IMR-90 (cell line): ENCODE data around the gene TTLL8. TPM values are rescaled to one million over a fixed set of nuclear protein-coding genes. Genes with fewer than 3 reads are reported as not detected.
A peak's percentile ranks its signal among the peaks of the same experiment; 100 is the strongest.

ENCODE experiments used
- ATAC-seq: fragments of 200-7000 bp; cut with Tn5 transposase; 2 replicates; pipeline ENCODE4 v1.9.1; 2020; ENCODE audit warnings: low read depth, mild to moderate bottlenecking, moderate library complexity
- BruUV-seq: library from RNA; stranded (reverse); fragments of 400-500 nt; replicated peaks from 2 replicates; lab custom pipeline; 2021; lab: Mats Ljungman, UMichigan
- CTCF ChIA-PET: fragments of 300-600 bp; formaldehyde crosslinking; extraction: SDS; loops from one replicate; lab custom pipeline; 2021; ENCODE audit warnings: antibody characterized with exemption; lab: Yijun Ruan, JAX
- POLR2A ChIA-PET: fragments of 300-600 bp; sonication (Branson Sonifier 250); formaldehyde crosslinking; loops from one replicate; lab custom pipeline; 2022; ENCODE audit warnings: antibody characterized with exemption; ENCODE audit not compliant: unreplicated experiment; lab: Charles Lee
- DNase-seq: peaks from one replicate; pipeline ENCODE4 v3.0.0; 2013
- H2AFZ ChIP-seq: replicated peaks from 2 replicates; pipeline ENCODE3; 2013; ENCODE audit warnings: low read length, mild to moderate bottlenecking; ENCODE audit not compliant: poor library complexity
- H2AK5ac ChIP-seq: 2 replicates; pipeline ENCODE4 v1.6.1; 2013; ENCODE audit warnings: low read depth, low read length, inconsistent platforms
- H2AK9ac ChIP-seq: replicated peaks from 2 replicates; pipeline ENCODE3; 2013; ENCODE audit warnings: mild to moderate bottlenecking, low read depth, low read length, moderate library complexity; ENCODE audit not compliant: poor library complexity
- H2BK120ac ChIP-seq: 2 replicates; pipeline ENCODE4 v1.6.1; 2013; ENCODE audit warnings: low read depth, low read length, inconsistent platforms
- H2BK15ac ChIP-seq: 3 replicates; pipeline ENCODE4 v1.6.1; 2013; ENCODE audit warnings: low read depth, low read length, inconsistent platforms
- H2BK20ac ChIP-seq: 2 replicates; pipeline ENCODE4 v1.6.1; 2013; ENCODE audit warnings: low read depth, mild to moderate bottlenecking, inconsistent platforms, low read length, moderate library complexity
- H2BK5ac ChIP-seq: 2 replicates; pipeline ENCODE4 v1.6.1; 2013; ENCODE audit warnings: mild to moderate bottlenecking, low read depth, low read length, inconsistent platforms; ENCODE audit not compliant: poor library complexity, severe bottlenecking
- H3K14ac ChIP-seq: replicated peaks from 2 replicates; pipeline ENCODE4 v1.6.1; 2013; ENCODE audit warnings: low read depth, low read length, inconsistent platforms
- H3K18ac ChIP-seq: 2 replicates; pipeline ENCODE4 v1.6.1; 2013; ENCODE audit warnings: low read depth, low read length, control low read depth
- H3K23ac ChIP-seq: 2 replicates; pipeline ENCODE4 v1.6.1; 2013; ENCODE audit warnings: low read depth, low read length, inconsistent platforms
- H3K27ac ChIP-seq: 2 replicates; pipeline ENCODE4 v1.5.1; 2013; ENCODE audit warnings: mild to moderate bottlenecking, control low read depth, low read length; ENCODE audit not compliant: insufficient read depth
- H3K27me3 ChIP-seq: 2 replicates; pipeline ENCODE4 v1.6.1; 2013; ENCODE audit warnings: low read length; ENCODE audit not compliant: control insufficient read depth, insufficient read depth
- H3K36me3 ChIP-seq: 2 replicates; pipeline ENCODE4 v1.6.1; 2013; ENCODE audit warnings: low read length, mixed read lengths; ENCODE audit not compliant: control insufficient read depth, insufficient read depth
- H3K4ac ChIP-seq: 2 replicates; pipeline ENCODE4 v1.6.1; 2013; ENCODE audit warnings: low read depth, low read length, inconsistent platforms
- H3K4me1 ChIP-seq: 2 replicates; pipeline ENCODE4 v1.6.1; 2013; ENCODE audit warnings: low read length, mixed read lengths; ENCODE audit not compliant: control insufficient read depth, insufficient read depth
- H3K4me2 ChIP-seq: 2 replicates; pipeline ENCODE4 v1.6.1; 2013; ENCODE audit warnings: low read depth, mild to moderate bottlenecking, control low read depth, low read length, moderate library complexity
- H3K4me3 ChIP-seq: 2 replicates; pipeline ENCODE4 v1.5.1; 2013; ENCODE audit warnings: low read depth, mild to moderate bottlenecking, control low read depth, low read length, moderate library complexity; ENCODE audit not compliant: insufficient read depth
- H3K56ac ChIP-seq: 2 replicates; pipeline ENCODE4 v1.6.1; 2013; ENCODE audit warnings: low read length, inconsistent platforms; ENCODE audit not compliant: insufficient read depth; ENCODE audit errors: extremely low read depth
- H3K79me1 ChIP-seq, 2 experiments: 2 replicates each; pipeline ENCODE4 v1.6.1; 2013; ENCODE audit warnings: low read length in 2 of 2, inconsistent platforms in 1 of 2, low read depth in 1 of 2
- H3K9ac ChIP-seq: 2 replicates; pipeline ENCODE4 v1.6.1; 2013; ENCODE audit warnings: low read depth, low read length, control low read depth
- H3K9me1 ChIP-seq: 2 replicates; pipeline ENCODE4 v1.6.1; 2013; ENCODE audit warnings: low read length, inconsistent platforms; ENCODE audit not compliant: insufficient read depth
- H3K9me3 ChIP-seq: 2 replicates; pipeline ENCODE4 v1.6.1; 2013; ENCODE audit warnings: low read length; ENCODE audit not compliant: control insufficient read depth, insufficient read depth
- H4K20me1 ChIP-seq: 2 replicates; pipeline ENCODE4 v1.6.1; 2013; ENCODE audit warnings: low read length, inconsistent platforms; ENCODE audit not compliant: insufficient read depth
- H4K5ac ChIP-seq: 2 replicates; pipeline ENCODE4 v1.6.1; 2013; ENCODE audit warnings: mild to moderate bottlenecking, low read depth, low read length, control low read depth
- H4K8ac ChIP-seq, 2 experiments: 2 replicates each; pipeline ENCODE4 v1.6.1; 2013; ENCODE audit warnings: low read depth in 2 of 2, low read length in 2 of 2, control low read depth in 1 of 2, inconsistent platforms in 1 of 2
- H4K91ac ChIP-seq: 2 replicates; pipeline ENCODE4 v1.6.1; 2013; ENCODE audit warnings: low read depth, low read length, inconsistent platforms; ENCODE audit not compliant: insufficient read depth
- MAFK ChIP-seq: IDR thresholded peaks from 2 replicates; pipeline ENCODE4 v1.6.1; 2012; ENCODE audit warnings: low read depth, low read length, improper control_type of control experiment
- WGBS, 2 experiments: methylation state at CpG; one replicate each; pipeline versions ENCODE4 v1.1.5 to v1.1.7; 2013; ENCODE audit warnings: missing lambda C conversion rate in 2 of 2; ENCODE audit not compliant: insufficient read length in 1 of 2; ENCODE audit errors: extremely low coverage in 2 of 2; 5-methylcytosine and 5-hydroxymethylcytosine counted together
- dilution Hi-C: fragments of 300-500 bp; cut with HindIII; formaldehyde crosslinking; loops from one replicate; pipeline ENCODE4 v1.14.3; 2018; ENCODE audit warnings: low sequenced_read_pairs; ENCODE audit not compliant: unreplicated experiment
- in situ Hi-C: fragments of 300-500 bp; cut with MboI; formaldehyde crosslinking; loops from 3 replicates; pipeline ENCODE4 v1.14.3; 2019; ENCODE audit warnings: low sequenced_read_pairs, inconsistent platforms, mixed read lengths
- intact Hi-C: fragments of 100-400 bp; cut with micrococcal nuclease; formaldehyde crosslinking; loops from 2 replicates; pipeline ENCODE4 v1.10.0; 2022
- polyA plus RNA-seq, 3 experiments: library from polyadenylated mRNA; depleted of rRNA; stranded (reverse); fragments of >200 nt; gene quantifications; 2 replicates each; pipeline ENCODE4 v1.2.3, GENCODE V29; 2012; ENCODE audit warnings: low replicate concordance in 1 of 3
- total RNA-seq: library from RNA; depleted of rRNA; stranded (reverse); fragments of >200 nt; gene quantifications from 2 replicates; pipeline ENCODE4 v1.2.3, GENCODE V29; 2012

Gene TTLL8
- total and polyA plus RNA-seq, 2 of the 4 experiments (the other 2 are of a cell fraction), result not detected

GRCh38 chr22:50070366-50070765, 12.3 kb upstream of the TTLL8 start:
- WGBS, 2 experiments, result no CpG with 5 or more reads among the region's 8 CpGs
- H3K9me3 ChIP-seq, result no peaks in the 10 kb centered on the region
- POLR2A ChIA-PET, result no interaction called here

More at GRCh38 chr22:50070366-50070765, 12.3 kb upstream of the TTLL8 start:
- Histone ChIP-seq H4K5ac (no peak overlapping the region), H2AK5ac (no peak overlapping the region), H4K91ac (no peak overlapping the region), H3K14ac (no peak overlapping the region), H4K8ac (no peak overlapping the region), H3K18ac (no peak overlapping the region), H2BK15ac (no peak overlapping the region), H2AFZ (peak overlapping the region; percentile 58), H3K56ac (no peak overlapping the region), H4K20me1 (no peaks in the 10 kb centered on the region), H3K23ac (no peak overlapping the region), H3K9me1 (no peaks in the 10 kb centered on the region), H3K9ac (no peak overlapping the region), H3K4me1 (no peaks in the 10 kb centered on the region), H3K4me3 (no peak overlapping the region), H3K27me3 (peaks cover 5% of the 10 kb centered on the region; the same call in 1 of the 2 replicates), H2BK20ac (no peak overlapping the region), H3K79me1 (no peaks in the 10 kb centered on the region), H3K4ac (no peak overlapping the region), H3K27ac (no peak overlapping the region), H2BK5ac (no peak overlapping the region), H2BK120ac (no peak overlapping the region), H3K36me3 (no peaks in the 10 kb centered on the region), H2AK9ac (no peak overlapping the region), H3K4me2 (no peak overlapping the region)
- DNase-seq (no peak), ATAC-seq (no peak)
- CTCF ChIA-PET, result no interaction called here
- TF ChIP-seq MAFK, result no peak
- intact Hi-C loops (no loop called here), dilution Hi-C loops (no loop called here), in situ Hi-C loops (no loop called here)
- BruUV-seq, result no TSS peak
